ENCODE measurements around the gene C14orf180. TPM values are rescaled to one million over a fixed set of nuclear protein-coding genes. Genes with fewer than 3 reads are reported as not detected.

Gene C14orf180
- total RNA-seq, 2 donors from 2014 or later: 19.4 TPM; not detected in 1

- intact Hi-C loops (cut with DNase I): no loop called here
- ATAC-seq (no peak), DNase-seq (no peak)
- H3K4me1 ChIP-seq: no peaks in the 10 kb centered on the region
- H3K4me3 ChIP-seq: no peak overlapping the region
- TF ChIP-seq CTCF (IDR thresholded peaks at IDR 0.05): no peak
- TF ChIP-seq POLR2A (IDR thresholded peaks at IDR 0.05): no peak
- no peaks in the 10 kb centered on the region for H3K27me3 ChIP-seq
- 53 to 56% methylated on average over 2 to 8 of the region's 8 CpGs for WGBS, 2 donors
- no peak overlapping the region for H3K27ac ChIP-seq
- no peaks in the 10 kb centered on the region for H3K36me3 ChIP-seq (replicated peaks in 1 of 2; ENCODE audit: insufficient read depth in 1 of 2, low read depth in 2 of 2)
- H3K9me3 ChIP-seq: no peaks in the 10 kb centered on the region
Measured at GRCh38 chr14:104536942-104537612, 42.5 kb upstream of the C14orf180 start.

- Histone ChIP-seq H3K27ac (no peak overlapping the region), H3K4me1 (no peaks in the 10 kb centered on the region), H3K4me3 (no peak overlapping the region), H3K36me3 (replicated peaks in 1 of 2; ENCODE audit: insufficient read depth in 1 of 2, low read depth in 2 of 2) (no peaks in the 10 kb centered on the region), H3K9me3 (no peaks in the 10 kb centered on the region), H3K27me3 (no peaks in the 10 kb centered on the region)
- no peak for DNase-seq
- intact Hi-C loops (cut with DNase I): no loop called here
- WGBS, 2 donors: 52 to 57% methylated on average over 3 of the region's 3 CpGs
- no peak for TF ChIP-seq CTCF (IDR thresholded peaks at IDR 0.05)
- no peak for TF ChIP-seq POLR2A (IDR thresholded peaks at IDR 0.05)
- ATAC-seq: no peak
Measured at GRCh38 chr14:104537613-104537988, 42.0 kb upstream of the C14orf180 start.

DNA sequence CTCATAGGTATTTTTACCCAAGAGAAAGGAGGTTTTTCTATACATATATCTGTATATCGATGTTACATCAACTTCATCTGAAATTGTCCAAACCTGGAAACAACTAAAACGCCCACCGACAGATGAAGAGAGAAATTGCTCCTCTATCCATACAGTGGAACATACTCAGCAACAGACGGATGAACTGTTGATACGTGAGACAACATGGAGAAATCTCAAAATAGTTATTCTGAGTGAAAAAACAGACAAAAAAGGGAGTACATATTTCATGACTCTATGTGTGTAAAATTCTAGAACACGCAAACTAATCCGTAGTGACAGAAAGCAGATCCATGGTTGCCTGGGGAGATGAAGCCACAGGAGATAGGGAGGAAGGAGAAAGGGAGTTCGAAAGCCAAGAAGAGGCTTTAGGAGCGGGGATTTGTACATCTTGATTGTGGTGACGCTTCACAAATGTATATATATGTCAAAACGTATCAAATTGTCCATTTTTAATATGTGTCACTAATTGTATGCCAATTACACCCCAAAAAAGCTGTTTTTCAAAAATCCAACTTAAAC is 37.6 kb upstream of the C14orf180 start:
- no peaks in the 10 kb centered on the region for H3K4me1 ChIP-seq
- no peaks in the 10 kb centered on the region for H3K9me3 ChIP-seq
- WGBS, 2 donors: 64 to 73% methylated on average over 11 of the region's 11 CpGs
- no peaks in the 10 kb centered on the region for H3K36me3 ChIP-seq (replicated peaks in 1 of 2; ENCODE audit: insufficient read depth in 1 of 2, low read depth in 2 of 2)
- H3K27ac ChIP-seq: no peak overlapping the region
- ATAC-seq: no peak
- H3K27me3 ChIP-seq: no peaks in the 10 kb centered on the region
- intact Hi-C loops (cut with DNase I): no loop called here
- no peak overlapping the region for H3K4me3 ChIP-seq
- no peak for DNase-seq
- TF ChIP-seq CTCF (IDR thresholded peaks at IDR 0.05): no peak
- TF ChIP-seq POLR2A (IDR thresholded peaks at IDR 0.05): no peak

DNA sequence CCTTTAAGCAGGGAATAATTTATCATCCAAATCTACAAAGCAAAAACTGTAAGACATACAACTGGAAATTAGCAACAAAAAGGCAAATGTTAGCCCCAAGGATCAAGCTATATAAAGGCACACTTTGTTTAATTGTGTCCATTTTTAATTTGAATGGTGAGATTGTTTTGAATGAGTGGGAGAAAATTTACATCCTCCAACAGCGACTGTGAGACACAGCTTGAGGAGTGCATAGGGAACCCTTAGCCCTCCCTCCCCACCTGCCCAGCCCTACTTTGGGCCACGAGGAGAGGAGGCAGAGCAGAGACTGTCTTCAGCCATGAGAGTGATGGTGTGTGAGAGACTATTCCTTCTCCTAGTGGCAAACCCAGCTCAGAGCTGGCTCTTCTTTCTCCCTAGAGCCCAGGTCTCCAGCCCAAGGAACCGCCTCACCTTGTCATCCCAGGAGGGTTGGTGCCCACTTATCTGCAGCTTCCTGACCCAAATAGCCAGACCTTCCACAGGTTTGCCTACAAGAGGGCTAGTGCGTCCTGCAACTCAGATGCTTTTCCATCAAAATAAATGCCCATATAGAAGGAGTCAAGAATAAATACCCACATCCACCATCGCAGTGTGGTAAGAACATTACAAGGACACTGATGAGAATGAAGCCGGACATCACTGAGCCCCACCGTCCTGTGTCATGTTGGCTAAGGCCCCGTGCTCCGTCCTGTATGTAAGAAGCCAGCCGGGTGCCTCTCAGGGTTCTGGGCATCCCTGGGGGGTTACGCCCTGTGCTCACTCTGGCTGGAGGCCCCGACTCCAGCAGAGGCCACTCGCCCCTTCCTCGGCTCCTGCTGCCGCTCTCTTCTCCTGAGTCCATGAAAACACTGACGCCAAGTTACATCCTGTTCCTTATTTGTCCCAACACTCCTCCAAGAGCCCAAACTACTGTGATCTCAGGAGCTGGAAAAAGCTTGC is 36.4 kb upstream of the C14orf180 start:
- no peaks in the 10 kb centered on the region for H3K4me1 ChIP-seq
- intact Hi-C loops (cut with DNase I): no loop called here
- no peak for DNase-seq
- 71 to 84% methylated on average over 12 to 16 of the region's 16 CpGs for WGBS, 2 donors
- H3K27ac ChIP-seq: no peak overlapping the region
- TF ChIP-seq POLR2A (IDR thresholded peaks at IDR 0.05) (no peak), CTCF (IDR thresholded peaks at IDR 0.05) (no peak)
- H3K9me3 ChIP-seq: no peaks in the 10 kb centered on the region
- no peaks in the 10 kb centered on the region for H3K27me3 ChIP-seq
- ATAC-seq: no peak
- no peak overlapping the region for H3K4me3 ChIP-seq
- no peaks in the 10 kb centered on the region for H3K36me3 ChIP-seq (replicated peaks in 1 of 2; ENCODE audit: insufficient read depth in 1 of 2, low read depth in 2 of 2)
